ENCODE data around the gene NEFH.

DNA sequence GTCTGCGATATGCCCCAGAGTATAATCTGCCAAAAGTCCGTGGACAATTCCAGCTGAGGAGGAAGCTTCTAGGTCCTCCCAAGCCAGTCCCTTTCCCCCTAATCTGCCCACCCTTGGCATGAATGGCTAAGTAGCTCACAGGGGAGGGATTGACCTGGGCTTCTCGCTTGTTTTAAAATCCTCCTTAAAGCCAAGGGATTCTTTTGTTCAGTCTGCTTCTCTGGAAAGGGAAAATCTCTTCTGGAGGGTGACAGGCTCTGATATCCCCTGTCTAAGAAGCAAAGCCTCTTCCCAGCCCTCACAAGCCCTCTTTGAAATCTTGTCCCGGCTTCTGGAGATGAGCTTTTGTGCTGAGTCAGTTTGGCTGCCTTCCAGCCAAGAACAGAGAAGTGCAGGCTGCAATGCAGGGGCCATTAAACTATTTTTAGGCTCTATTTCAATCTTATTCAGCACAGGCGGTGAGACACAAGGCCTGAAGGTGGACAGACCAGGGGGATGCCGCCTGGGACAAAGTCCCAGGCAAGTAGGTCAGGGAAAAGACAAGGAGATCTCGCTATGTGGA, 23.9 kb downstream of the NEFH start:
- peak in 2 of 4 donors; percentile 44 to 51 for TF ChIP-seq POLR2AphosphoS5 (IDR thresholded peaks at IDR 0.05)
- TF ChIP-seq, protein P1, sequence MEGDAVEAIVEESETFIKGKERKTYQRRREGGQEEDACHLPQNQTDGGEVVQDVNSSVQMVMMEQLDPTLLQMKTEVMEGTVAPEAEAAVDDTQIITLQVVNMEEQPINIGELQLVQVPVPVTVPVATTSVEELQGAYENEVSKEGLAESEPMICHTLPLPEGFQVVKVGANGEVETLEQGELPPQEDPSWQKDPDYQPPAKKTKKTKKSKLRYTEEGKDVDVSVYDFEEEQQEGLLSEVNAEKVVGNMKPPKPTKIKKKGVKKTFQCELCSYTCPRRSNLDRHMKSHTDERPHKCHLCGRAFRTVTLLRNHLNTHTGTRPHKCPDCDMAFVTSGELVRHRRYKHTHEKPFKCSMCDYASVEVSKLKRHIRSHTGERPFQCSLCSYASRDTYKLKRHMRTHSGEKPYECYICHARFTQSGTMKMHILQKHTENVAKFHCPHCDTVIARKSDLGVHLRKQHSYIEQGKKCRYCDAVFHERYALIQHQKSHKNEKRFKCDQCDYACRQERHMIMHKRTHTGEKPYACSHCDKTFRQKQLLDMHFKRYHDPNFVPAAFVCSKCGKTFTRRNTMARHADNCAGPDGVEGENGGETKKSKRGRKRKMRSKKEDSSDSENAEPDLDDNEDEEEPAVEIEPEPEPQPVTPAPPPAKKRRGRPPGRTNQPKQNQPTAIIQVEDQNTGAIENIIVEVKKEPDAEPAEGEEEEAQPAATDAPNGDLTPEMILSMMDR (IDR thresholded peaks at IDR 0.05) = no peak

All from sigmoid colon (tissue), 4 donors.